Left renal pelvis (tissue), 4 donors: ENCODE results near the gene ZC3H7A. TPM values are rescaled to one million over a fixed set of nuclear protein-coding genes. Genes with fewer than 3 reads are reported as not detected.

Experiments used
- DNase-seq, 4 donors: peaks; one replicate each; pipeline ENCODE4 v3.0.0-alpha.2; 2013; ENCODE audit warnings: low read depth in 4 of 4, low spot score in 3 of 4
- polyA plus RNA-seq, 4 donors: library from polyadenylated mRNA; unstranded; fragments of 120-200 nt; gene quantifications; one replicate each; pipeline ENCODE4 v1.2.1, GENCODE V29; 2013; ENCODE audit not compliant: insufficient read length in 4 of 4

The ZC3H7A gene
- polyA plus RNA-seq, 4 donors = 67.6 to 100 (median 83.4) TPM

- no peak for DNase-seq
These were observed 58.1 kb downstream of the ZC3H7A start for GRCh38 chr16:11738742-11739544.

GRCh38 chr16:11737713-11738112 lies 59.3 kb downstream of the ZC3H7A start:
- no peak for DNase-seq

- DNase-seq = no peak
These were observed 60.2 kb downstream of the ZC3H7A start for GRCh38 chr16:11736903-11737302.

- no peak for DNase-seq
These were observed 61.3 kb downstream of the ZC3H7A start for GRCh38 chr16:11735787-11736186.

- DNase-seq = no peak
These were observed 62.4 kb downstream of the ZC3H7A start for GRCh38 chr16:11734653-11735043.

GRCh38 chr16:11734025-11734652 lies 62.9 kb downstream of the ZC3H7A start:
- no peak for DNase-seq

GRCh38 chr16:11731222-11731621 lies 65.8 kb downstream of the ZC3H7A start:
- no peak for DNase-seq

- no peak for DNase-seq
These were observed 67.3 kb downstream of the ZC3H7A start for GRCh38 chr16:11729787-11730186.

GRCh38 chr16:11727796-11728543 lies 69.1 kb downstream of the ZC3H7A start:
- DNase-seq = no peak

GRCh38 chr16:11726008-11726407 lies 71.0 kb downstream of the ZC3H7A start:
- no peak for DNase-seq

GRCh38 chr16:11725457-11725856 lies 71.6 kb downstream of the ZC3H7A start:
- no peak for DNase-seq

- no peak for DNase-seq
These were observed 74.6 kb downstream of the ZC3H7A start for GRCh38 chr16:11722468-11722808.

- DNase-seq = no peak
These were observed 75.1 kb downstream of the ZC3H7A start for GRCh38 chr16:11721781-11722467.

GRCh38 chr16:11719762-11720161 lies 77.3 kb downstream of the ZC3H7A start:
- DNase-seq = no peak

- no peak for DNase-seq
These were observed 77.9 kb downstream of the ZC3H7A start for GRCh38 chr16:11719171-11719570.

GRCh38 chr16:11717811-11718210 lies 79.2 kb downstream of the ZC3H7A start:
- DNase-seq = no peak

- DNase-seq = no peak
These were observed 80.7 kb downstream of the ZC3H7A start for GRCh38 chr16:11716336-11716735.

- no peak for DNase-seq
These were observed 81.7 kb downstream of the ZC3H7A start for GRCh38 chr16:11715246-11715947.

GRCh38 chr16:11712122-11712521 lies 84.9 kb downstream of the ZC3H7A start:
- no peak for DNase-seq

GRCh38 chr16:11711662-11712061 lies 85.4 kb downstream of the ZC3H7A start:
- DNase-seq = no peak
